B cell (primary cell): ENCODE measurements around the gene TDRD15.
"Not testable (repeated sequence)": the region's sequence is repeated elsewhere in the genome, so short reads cannot be mapped to it uniquely, and the experiment has no call there.

Experiments
- CTCF ChIP-seq: fragments of 200-600 bp; IDR thresholded peaks from one replicate; pipeline ENCODE4 v1.8.0; 2022; ENCODE audit warnings: antibody characterized with exemption, mild to moderate bottlenecking
- EZH2 ChIP-seq: IDR thresholded peaks from 2 replicates; pipeline ENCODE4 v1.6.1; 2012; ENCODE audit warnings: borderline replicate concordance, low read depth, mild to moderate bottlenecking, moderate library complexity, low read length; ENCODE audit not compliant: insufficient read depth, poor library complexity, severe bottlenecking

- TF ChIP-seq CTCF, EZH2: not testable (repeated sequence)
Measured at GRCh38 chr2:21101514-21102155, 22.1 kb upstream of the TDRD15 start.
